Neuronal stem cell (in vitro differentiated cells): ENCODE results near the gene CSF2.
"Not testable (repeated sequence)": the region's sequence is repeated elsewhere in the genome, so short reads cannot be mapped to it uniquely, and the experiment has no call there.

Source experiments
- DNase-seq: peaks from one replicate; pipeline ENCODE4 v3.0.0-alpha.2; 2013; ENCODE audit warnings: low spot score
- H2AFZ ChIP-seq: one replicate; pipeline ENCODE4 v1.6.1; 2013; ENCODE audit warnings: mild to moderate bottlenecking, low read length, inconsistent platforms
- H2AK5ac ChIP-seq: 2 replicates; pipeline ENCODE4 v1.6.1; 2013; ENCODE audit warnings: low read depth, mild to moderate bottlenecking, inconsistent platforms, low read length, moderate library complexity, mixed read lengths
- H2BK120ac ChIP-seq: 2 replicates; pipeline ENCODE4 v1.6.1; 2013; ENCODE audit warnings: low read depth, mild to moderate bottlenecking, inconsistent platforms, low read length, moderate library complexity, mixed read lengths
- H2BK12ac ChIP-seq: one replicate; pipeline ENCODE4 v1.6.1; 2013; ENCODE audit warnings: low read length, inconsistent platforms
- H2BK15ac ChIP-seq: 2 replicates; pipeline ENCODE4 v1.6.1; 2013; ENCODE audit warnings: mild to moderate bottlenecking, low read length, inconsistent platforms, mixed read lengths
- H2BK5ac ChIP-seq: one replicate; pipeline ENCODE4 v1.6.1; 2013; ENCODE audit warnings: inconsistent platforms, mild to moderate bottlenecking, low read length, moderate library complexity
- H3K14ac ChIP-seq: one replicate; pipeline ENCODE4 v1.6.1; 2013; ENCODE audit warnings: low read length, inconsistent platforms
- H3K18ac ChIP-seq: 2 replicates; pipeline ENCODE4 v1.6.1; 2013; ENCODE audit warnings: low read length, inconsistent platforms
- H3K23ac ChIP-seq: 2 replicates; pipeline ENCODE4 v1.6.1; 2013; ENCODE audit warnings: low read depth, mild to moderate bottlenecking, mixed read lengths, low read length, inconsistent platforms; ENCODE audit not compliant: poor library complexity
- H3K27ac ChIP-seq: replicated peaks from 3 replicates; pipeline ENCODE4 v1.5.1; 2013; ENCODE audit warnings: low read length, inconsistent platforms
- H3K27me3 ChIP-seq, 3 experiments: 2 replicates each; pipeline ENCODE4 v1.6.1; 2013; ENCODE audit warnings: low read length in 3 of 3, mild to moderate bottlenecking in 2 of 3, inconsistent platforms in 1 of 3, low read depth in 1 of 3, mixed read lengths in 1 of 3, moderate library complexity in 1 of 3; ENCODE audit not compliant: control insufficient read depth in 3 of 3, insufficient read depth in 3 of 3
- H3K36me3 ChIP-seq, 2 donors: replicated peaks in 1 of 2; 2 replicates each; pipeline ENCODE4 v1.6.1; 2013; ENCODE audit warnings: low read length in 2 of 2; ENCODE audit not compliant: control insufficient read depth in 2 of 2, insufficient read depth in 2 of 2
- H3K4ac ChIP-seq: 2 replicates; pipeline ENCODE4 v1.6.1; 2013; ENCODE audit warnings: inconsistent platforms, mild to moderate bottlenecking, low read length, moderate library complexity
- H3K4me1 ChIP-seq, 2 donors: 1 replicate in 1 of 2; 2 replicates in 1 of 2; pipeline ENCODE4 v1.6.1; 2013; ENCODE audit warnings: low read length in 2 of 2, low read depth in 1 of 2; ENCODE audit not compliant: control insufficient read depth in 2 of 2, insufficient read depth in 1 of 2
- H3K4me2 ChIP-seq: one replicate; pipeline ENCODE4 v1.6.1; 2013; ENCODE audit warnings: mild to moderate bottlenecking, low read length, inconsistent platforms; ENCODE audit not compliant: insufficient read depth, poor library complexity, severe bottlenecking
- H3K4me3 ChIP-seq, 2 donors: 2 replicates each; pipeline ENCODE4 v1.5.1; 2013; ENCODE audit warnings: low read length in 2 of 2, mild to moderate bottlenecking in 2 of 2, inconsistent platforms in 1 of 2, moderate library complexity in 1 of 2
- H3K79me1 ChIP-seq: one replicate; pipeline ENCODE4 v1.6.1; 2013; ENCODE audit warnings: low read depth, mild to moderate bottlenecking, inconsistent platforms, low read length, moderate library complexity
- H3K9ac ChIP-seq: one replicate; pipeline ENCODE4 v1.6.1; 2013; ENCODE audit warnings: mild to moderate bottlenecking, low read depth, low read length, inconsistent platforms; ENCODE audit not compliant: poor library complexity
- H3K9me3 ChIP-seq, 2 donors: replicated peaks in 1 of 2; 2 replicates each; pipeline versions ENCODE3 to v1.6.1; 2013; ENCODE audit warnings: low read length in 2 of 2, mild to moderate bottlenecking in 2 of 2, inconsistent platforms in 1 of 2, low read depth in 1 of 2, mixed read lengths in 1 of 2, moderate library complexity in 1 of 2; ENCODE audit not compliant: control insufficient read depth in 2 of 2, insufficient read depth in 1 of 2
- H4K8ac ChIP-seq: one replicate; pipeline ENCODE4 v1.6.1; 2013; ENCODE audit warnings: low read depth, mild to moderate bottlenecking, inconsistent platforms, low read length, moderate library complexity
- H4K91ac ChIP-seq: one replicate; pipeline ENCODE4 v1.6.1; 2013; ENCODE audit warnings: low read length, low read depth, mild to moderate bottlenecking, inconsistent platforms; ENCODE audit not compliant: poor library complexity
- WGBS, 2 donors: extraction: QIAGEN DNeasy Blood & Tissue Kit; methylation state at CpG; one replicate each; pipeline ENCODE4 v1.1.7; 2013; ENCODE audit warnings: missing lambda C conversion rate in 2 of 2, mixed read lengths in 1 of 2; ENCODE audit not compliant: insufficient read length in 2 of 2, insufficient replicate concordance in 1 of 2; ENCODE audit errors: extremely low coverage in 2 of 2; 5-methylcytosine and 5-hydroxymethylcytosine counted together

Gene CSF2

GRCh38 chr5:132114150-132115121 is 40.8 kb downstream of the CSF2 start:
- no peak for DNase-seq

DNA sequence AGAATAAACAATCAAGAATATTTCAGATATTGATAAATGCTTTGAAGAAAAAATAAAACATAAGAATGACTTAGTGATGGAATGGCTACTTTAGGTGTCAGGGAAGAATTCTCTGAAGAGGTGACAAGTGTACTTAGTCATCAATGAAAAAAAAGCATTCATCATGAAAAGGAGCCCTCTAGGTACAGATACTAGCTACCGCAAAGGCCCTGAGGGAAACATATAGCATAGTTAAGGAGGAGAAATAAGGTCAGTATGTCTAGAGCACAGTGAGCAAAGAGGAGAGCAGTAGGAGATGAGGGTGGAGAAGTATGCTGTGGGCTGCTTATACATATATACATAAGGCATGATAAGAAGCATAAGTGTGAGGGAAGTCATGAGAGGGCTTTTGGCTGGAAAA is 41.8 kb downstream of the CSF2 start:
- Histone ChIP-seq H2BK15ac (no peak overlapping the region), H3K4me1 (no peaks in the 10 kb centered on the region), H2BK5ac (no peak overlapping the region), H3K9ac (no peak overlapping the region), H3K9me3 (no peaks in the 10 kb centered on the region), H3K27me3 (no peaks in the 10 kb centered on the region), H3K79me1 (no peaks in the 10 kb centered on the region), H3K36me3 (no peaks in the 10 kb centered on the region), H3K4me3 (no peak overlapping the region), H2BK120ac (no peak overlapping the region), H4K91ac (no peak overlapping the region), H3K4ac (no peak overlapping the region), H4K8ac (no peak overlapping the region), H3K4me2 (no peak overlapping the region), H3K14ac (no peak overlapping the region), H3K23ac (no peak overlapping the region), H3K18ac (no peak overlapping the region), H2AFZ (no peak overlapping the region), H3K27ac (no peak overlapping the region), H2AK5ac (no peak overlapping the region), H2BK12ac (no peak overlapping the region)
- no peak for DNase-seq
- no CpG with 5 or more reads among the region's 1 CpG for WGBS, 2 donors

More at GRCh38 chr5:132114150-132115121, 40.8 kb downstream of the CSF2 start:
- Histone ChIP-seq H3K79me1 (no peaks in the 10 kb centered on the region), H3K9ac (no peak overlapping the region), H3K27me3 (no peaks in the 10 kb centered on the region), H2BK12ac (no peak overlapping the region), H3K36me3 (no peaks in the 10 kb centered on the region), H3K9me3 (no peaks in the 10 kb centered on the region), H3K23ac (no peak overlapping the region), H3K4me2 (no peak overlapping the region), H2AFZ (no peak overlapping the region), H2BK5ac (no peak overlapping the region), H3K4me1 (no peaks in the 10 kb centered on the region), H4K91ac (no peak overlapping the region), H3K14ac (no peak overlapping the region), H2BK120ac (no peak overlapping the region), H3K4me3 (no peak overlapping the region), H4K8ac (no peak overlapping the region), H3K18ac (no peak overlapping the region), H3K4ac (no peak overlapping the region), H2BK15ac (no peak overlapping the region), H3K27ac (no peak overlapping the region), H2AK5ac (no peak overlapping the region)
- WGBS, 2 donors = no CpG with 5 or more reads among the region's 4 CpGs

DNA sequence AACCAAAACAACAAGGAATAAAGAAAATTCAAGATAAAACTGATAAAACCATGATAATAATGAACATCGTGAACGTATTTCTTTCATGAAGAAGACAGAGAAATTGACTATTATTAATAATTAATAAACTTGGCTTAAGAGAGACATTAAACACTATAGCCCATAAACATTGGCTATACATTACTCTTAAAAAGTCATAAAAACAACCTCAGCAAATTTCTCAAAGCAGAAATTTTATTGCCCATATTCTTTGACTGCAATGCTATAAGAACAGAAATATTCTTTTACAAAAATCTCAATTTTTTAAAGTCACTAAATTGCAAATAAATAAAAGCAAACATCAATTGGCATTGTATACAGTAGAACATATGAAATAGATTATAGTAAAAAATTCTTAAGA is 42.5 kb downstream of the CSF2 start:
- Histone ChIP-seq H3K4ac (no peak overlapping the region), H2BK120ac (no peak overlapping the region), H2BK12ac (no peak overlapping the region), H3K79me1 (no peaks in the 10 kb centered on the region), H3K9me3 (no peaks in the 10 kb centered on the region), H3K27ac (no peak overlapping the region), H2BK15ac (no peak overlapping the region), H3K27me3 (no peaks in the 10 kb centered on the region), H2BK5ac (no peak overlapping the region), H3K4me2 (no peak overlapping the region), H3K18ac (no peak overlapping the region), H3K4me3 (no peak overlapping the region), H3K14ac (no peak overlapping the region), H2AK5ac (no peak overlapping the region), H4K91ac (no peak overlapping the region), H4K8ac (no peak overlapping the region), H3K36me3 (no peaks in the 10 kb centered on the region), H3K4me1 (no peaks in the 10 kb centered on the region), H2AFZ (no peak overlapping the region), H3K23ac (no peak overlapping the region), H3K9ac (no peak overlapping the region)
- no peak for DNase-seq
- WGBS, 2 donors = no CpG with 5 or more reads among the region's 2 CpGs

DNA sequence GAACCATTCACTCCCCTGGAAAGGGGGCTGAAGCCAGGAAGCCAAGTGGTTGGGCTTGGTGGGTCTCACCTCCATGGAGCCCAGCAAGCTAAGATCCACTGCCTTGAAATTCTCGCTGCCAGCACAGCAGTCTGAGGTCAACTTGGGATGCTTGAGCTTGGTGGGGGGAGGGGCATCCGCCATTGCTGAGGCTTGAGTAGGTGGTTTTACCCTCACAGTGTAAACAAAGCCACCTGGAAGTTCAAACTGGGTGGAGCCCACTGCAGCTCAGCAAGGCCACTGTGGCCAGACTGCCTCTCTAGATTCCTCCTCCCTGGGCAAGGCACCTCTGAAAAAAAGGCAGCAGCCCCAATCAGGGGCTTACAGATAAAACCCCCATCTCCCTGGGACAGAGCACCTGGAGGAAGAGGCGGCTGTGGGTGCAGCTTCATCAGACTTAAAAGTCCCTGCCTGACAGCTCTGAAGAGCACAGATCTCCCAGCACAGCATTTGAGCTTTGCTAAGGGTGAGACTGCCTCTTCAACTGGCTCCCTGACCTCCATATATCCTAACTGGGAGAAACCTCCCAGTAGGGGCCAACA is 43.4 kb downstream of the CSF2 start:
- whole genome bisulfite sequencing, 2 donors = no CpG with 5 or more reads among the region's 3 CpGs
- H3K18ac ChIP-seq, H3K27ac ChIP-seq, H3K36me3 ChIP-seq, H3K14ac ChIP-seq, H4K91ac ChIP-seq, DNase-seq, H3K23ac ChIP-seq, H2BK12ac ChIP-seq, H2BK120ac ChIP-seq, H3K4me3 ChIP-seq, H3K4me2 ChIP-seq, H4K8ac ChIP-seq, H3K9ac ChIP-seq, H2BK15ac ChIP-seq, H2AK5ac ChIP-seq, H3K79me1 ChIP-seq, H2BK5ac ChIP-seq, H3K4me1 ChIP-seq, H3K9me3 ChIP-seq, H3K27me3 ChIP-seq, H3K4ac ChIP-seq, H2AFZ ChIP-seq: not testable (repeated sequence)
